Spleen (tissue), 11 donors: ENCODE results near the gene SMAD6. TPM values are rescaled to one million over a fixed set of nuclear protein-coding genes. Genes with fewer than 3 reads are reported as not detected.

Experiments
- DNase-seq: peaks from one replicate; pipeline ENCODE4 v3.0.0-alpha.2; 2020
- H3K27ac ChIP-seq, 8 donors: fragments of 200-600 bp; sonication (generic) in 7 of 8; 1 replicate in 4 of 8; 2 replicates in 4 of 8; pipeline versions ENCODE4 v1.5.0 to v1.8.0; 2016 to 2021; ENCODE audit warnings: inconsistent platforms in 4 of 8, mild to moderate bottlenecking in 4 of 8, moderate library complexity in 1 of 8
- H3K27me3 ChIP-seq, 7 donors: fragments of 200-600 bp; sonication (generic) in 6 of 7; replicated peaks in 1 of 7; 1 replicate in 4 of 7; 2 replicates in 3 of 7; pipeline versions ENCODE4 v1.5.0 to v1.8.0; 2016 to 2021; ENCODE audit warnings: inconsistent platforms in 3 of 7, mild to moderate bottlenecking in 1 of 7
- H3K36me3 ChIP-seq, 6 donors: fragments of 200-600 bp; sonication (generic) in 5 of 6; 1 replicate in 4 of 6; 2 replicates in 2 of 6; pipeline versions ENCODE4 v1.5.0 to v1.8.0; 2016 to 2021; ENCODE audit warnings: inconsistent platforms in 2 of 6
- H3K4me1 ChIP-seq, 6 donors: fragments of 200-600 bp; sonication (generic) in 5 of 6; 1 replicate in 3 of 6; 2 replicates in 3 of 6; pipeline versions ENCODE4 v1.5.0 to v1.8.0; 2016 to 2021; ENCODE audit warnings: inconsistent platforms in 3 of 6
- H3K4me3 ChIP-seq, 8 donors: fragments of 200-600 bp; sonication (generic) in 7 of 8; 1 replicate in 4 of 8; 2 replicates in 4 of 8; pipeline versions ENCODE4 v1.5.0 to v1.8.0; 2016 to 2021; ENCODE audit warnings: inconsistent platforms in 4 of 8, mild to moderate bottlenecking in 4 of 8, moderate library complexity in 2 of 8
- H3K9me3 ChIP-seq, 8 donors: fragments of 200-600 bp; sonication (generic) in 7 of 8; 1 replicate in 4 of 8; 2 replicates in 4 of 8; pipeline versions ENCODE4 v1.5.0 to v1.8.0; 2016 to 2021; ENCODE audit warnings: inconsistent platforms in 4 of 8
- POLR2A ChIP-seq, 3 donors: fragments of 450-650 bp; IDR thresholded peaks; one replicate each; pipeline ENCODE4 v1.5.1; 2017; ENCODE audit warnings: antibody characterized with exemption in 3 of 3, mild to moderate bottlenecking in 1 of 3
- POLR2AphosphoS5 ChIP-seq, 3 donors: sonication (generic); formaldehyde crosslinking; IDR thresholded peaks; one replicate each; pipeline ENCODE4 v1.5.1; 2017; ENCODE audit warnings: antibody characterized with exemption in 3 of 3
- WGBS, 5 donors: extraction: QIAGEN DNeasy Blood & Tissue Kit in 3 of 5; methylation state at CpG; one replicate each; pipeline versions ENCODE4 v1.1.5 to v1.1.7; 2013 to 2018; 5-methylcytosine and 5-hydroxymethylcytosine counted together
- intact Hi-C: fragments of 100-400 bp; cut with DNase I; formaldehyde crosslinking; loops from one replicate; pipeline ENCODE4 v1.15.0; 2023; ENCODE audit warnings: low total_unique reads
- polyA plus RNA-seq, 3 donors: library from polyadenylated mRNA; stranded (reverse); fragments of 200-250 nt; gene quantifications; one replicate each; pipeline ENCODE4 v1.2.1, GENCODE V29; 2013
- total RNA-seq, 7 donors: library from RNA; depleted of rRNA in 3 of 7; stranded (reverse); fragments of >200 nt in 3 of 7; fragmentation: NEBNext Ultra II Directional in 4 of 7; extraction: Animal tissue kit (Norgen Biotek cat#: 25700) in 4 of 7; gene quantifications; one replicate each; pipeline versions ENCODE4 v1.1.0 to v1.2.1, GENCODE V29; 2016 to 2021
- TF ChIP-seq, protein P1 (sequence below), 11 experiments: fragments of 200-600 bp in 7 of 11; fragments of 450-650 bp in 4 of 11; sonication (generic) in 4 of 11; IDR thresholded peaks in 8 of 11; conservative IDR thresholded peaks in 3 of 11; 1 replicate in 7 of 11; 2 replicates in 4 of 11; pipeline versions ENCODE4 v1.4.0 to v1.8.0; 2016 to 2021; ENCODE audit warnings: antibody characterized with exemption in 11 of 11, inconsistent platforms in 4 of 11, mild to moderate bottlenecking in 1 of 11
- donor health status: healthy with polysubstance abuse.
- donor health status: DM: no; HTN: no; CAD: no; lungs with moderate emphysema.
- donor health status: DM: no; HTN: no; CAD: no.
- donor health status: Bipolar disorder and iron deficiency.
- donor health status: healthy.
- donor health status: DM: no; HTN: no; CAD: no.
- donor health status: DM: yes; HTN: yes; CAD: no.

The SMAD6 gene
- total and polyA plus RNA-seq, 10 donors = 0.72 to 14.0 (median 4.8) TPM

DNA sequence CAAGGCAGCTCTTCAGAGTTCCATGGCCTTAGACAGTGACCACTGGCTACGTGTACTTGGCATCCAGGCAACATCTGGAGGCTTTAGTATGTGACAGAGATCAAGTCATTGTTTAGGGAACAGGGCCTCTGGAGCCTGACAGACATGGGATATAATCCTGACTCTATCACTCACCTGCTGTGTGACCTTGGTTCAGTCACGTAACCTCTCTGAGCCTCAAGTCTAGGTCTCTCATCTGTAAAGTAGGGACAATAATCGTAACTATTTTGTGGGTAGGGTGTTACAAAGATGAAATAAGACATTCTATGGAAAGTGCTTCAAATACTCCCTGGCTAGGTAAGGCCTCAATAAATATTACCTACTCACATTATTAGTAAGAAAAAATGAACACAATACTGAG lies 114.2 kb downstream of the SMAD6 start:
- DNase-seq = no peak
- no peak for TF ChIP-seq POLR2A (IDR thresholded peaks at IDR 0.05)
- Histone ChIP-seq H3K27me3 (no peaks in the 10 kb centered on the region), H3K27ac (no peak overlapping the region), H3K9me3 (peaks cover 0 to 9% (median 2%) of the 10 kb centered on the region in 8 donors), H3K4me1 (no peaks in the 10 kb centered on the region), H3K4me3 (no peak overlapping the region), H3K36me3 (no peaks in the 10 kb centered on the region)
- intact Hi-C loops = no loop called here
- 88 to 95% (median 92%) methylated on average over 3 of the region's 3 CpGs for WGBS, 5 donors

DNA sequence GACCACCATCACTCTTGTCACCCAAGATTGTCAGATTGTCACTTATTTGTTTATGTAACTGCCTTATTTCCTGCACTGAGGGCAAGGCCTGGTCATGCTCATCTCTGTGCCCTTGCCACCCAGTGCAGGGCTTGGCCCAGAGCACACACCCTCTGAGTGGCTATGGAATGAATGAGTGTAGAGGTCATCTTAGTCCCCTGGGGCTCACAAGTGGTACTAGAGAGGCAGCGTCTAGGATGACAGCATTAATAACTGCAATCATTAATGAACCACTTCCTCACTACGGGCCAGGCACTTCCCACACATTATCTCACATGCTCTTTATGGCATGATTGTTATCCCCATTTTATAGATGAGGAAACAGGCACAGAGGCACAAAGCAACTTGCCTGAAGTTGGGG lies 117.0 kb downstream of the SMAD6 start:
- Histone ChIP-seq H3K9me3 (peaks cover 0 to 2% (median 0%) of the 10 kb centered on the region in 8 donors), H3K36me3 (no peaks in the 10 kb centered on the region), H3K4me1 (no peaks in the 10 kb centered on the region), H3K27me3 (no peaks in the 10 kb centered on the region), H3K27ac (no peak overlapping the region), H3K4me3 (no peak overlapping the region)
- TF ChIP-seq POLR2AphosphoS5 (IDR thresholded peaks at IDR 0.05) = no peak
- TF ChIP-seq, protein P1, sequence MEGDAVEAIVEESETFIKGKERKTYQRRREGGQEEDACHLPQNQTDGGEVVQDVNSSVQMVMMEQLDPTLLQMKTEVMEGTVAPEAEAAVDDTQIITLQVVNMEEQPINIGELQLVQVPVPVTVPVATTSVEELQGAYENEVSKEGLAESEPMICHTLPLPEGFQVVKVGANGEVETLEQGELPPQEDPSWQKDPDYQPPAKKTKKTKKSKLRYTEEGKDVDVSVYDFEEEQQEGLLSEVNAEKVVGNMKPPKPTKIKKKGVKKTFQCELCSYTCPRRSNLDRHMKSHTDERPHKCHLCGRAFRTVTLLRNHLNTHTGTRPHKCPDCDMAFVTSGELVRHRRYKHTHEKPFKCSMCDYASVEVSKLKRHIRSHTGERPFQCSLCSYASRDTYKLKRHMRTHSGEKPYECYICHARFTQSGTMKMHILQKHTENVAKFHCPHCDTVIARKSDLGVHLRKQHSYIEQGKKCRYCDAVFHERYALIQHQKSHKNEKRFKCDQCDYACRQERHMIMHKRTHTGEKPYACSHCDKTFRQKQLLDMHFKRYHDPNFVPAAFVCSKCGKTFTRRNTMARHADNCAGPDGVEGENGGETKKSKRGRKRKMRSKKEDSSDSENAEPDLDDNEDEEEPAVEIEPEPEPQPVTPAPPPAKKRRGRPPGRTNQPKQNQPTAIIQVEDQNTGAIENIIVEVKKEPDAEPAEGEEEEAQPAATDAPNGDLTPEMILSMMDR (IDR thresholded peaks at IDR 0.05 in 8 of 11, conservative IDR thresholded peaks at IDR 0.05 in 3 of 11) = no peak
- TF ChIP-seq POLR2A (IDR thresholded peaks at IDR 0.05) = no peak
- no peak for DNase-seq
- intact Hi-C loops = no loop called here
- 8 to 33% (median 16%) methylated on average over 2 of the region's 2 CpGs for WGBS, 5 donors

DNA sequence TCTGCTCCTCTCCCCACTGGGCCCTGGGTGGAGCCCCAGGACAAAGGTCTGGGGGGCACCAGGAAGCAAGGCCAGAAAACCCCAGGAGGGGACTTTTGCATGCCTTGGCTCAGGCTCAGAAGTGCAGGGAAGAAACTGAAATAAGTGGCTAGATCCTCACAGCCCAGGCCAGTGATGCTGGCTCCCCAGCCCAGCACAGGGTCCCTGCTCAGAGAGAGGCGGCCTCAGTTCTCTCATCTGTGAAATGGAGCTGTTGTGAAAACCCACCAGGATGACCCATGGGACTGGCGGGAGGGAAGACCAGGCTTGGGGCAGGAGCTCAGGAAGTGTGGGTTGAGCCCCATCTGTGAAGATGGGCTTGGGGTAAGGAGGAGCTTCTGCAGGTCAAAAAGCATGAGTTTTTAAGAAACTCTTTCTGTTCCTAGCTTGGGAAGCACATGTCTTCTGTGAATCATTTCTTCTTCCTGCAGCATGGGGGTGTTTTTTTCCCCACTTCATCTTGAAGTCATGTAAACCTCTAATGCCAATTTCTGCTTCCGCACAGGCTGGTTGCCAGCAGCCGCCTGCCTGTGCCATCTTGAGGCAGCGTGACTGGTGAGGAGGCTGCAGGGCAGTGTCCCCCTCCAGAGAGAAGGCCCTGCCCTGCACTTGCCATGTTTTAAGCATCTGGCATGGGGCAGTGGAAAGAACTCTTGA lies 118.6 kb downstream of the SMAD6 start:
- DNase-seq = no peak
- Histone ChIP-seq H3K27ac (no peak overlapping the region), H3K4me1 (no peaks in the 10 kb centered on the region), H3K36me3 (no peaks in the 10 kb centered on the region), H3K27me3 (no peaks in the 10 kb centered on the region), H3K4me3 (no peak overlapping the region), H3K9me3 (no peaks in the 10 kb centered on the region)
- 84 to 95% (median 92%) methylated on average over 5 of the region's 5 CpGs for WGBS, 5 donors
- TF ChIP-seq, protein P1 (IDR thresholded peaks at IDR 0.05 in 8 of 11, conservative IDR thresholded peaks at IDR 0.05 in 3 of 11) = no peak
- no peak for TF ChIP-seq POLR2A (IDR thresholded peaks at IDR 0.05)
- no peak for TF ChIP-seq POLR2AphosphoS5 (IDR thresholded peaks at IDR 0.05)
- intact Hi-C loops = no loop called here

DNA sequence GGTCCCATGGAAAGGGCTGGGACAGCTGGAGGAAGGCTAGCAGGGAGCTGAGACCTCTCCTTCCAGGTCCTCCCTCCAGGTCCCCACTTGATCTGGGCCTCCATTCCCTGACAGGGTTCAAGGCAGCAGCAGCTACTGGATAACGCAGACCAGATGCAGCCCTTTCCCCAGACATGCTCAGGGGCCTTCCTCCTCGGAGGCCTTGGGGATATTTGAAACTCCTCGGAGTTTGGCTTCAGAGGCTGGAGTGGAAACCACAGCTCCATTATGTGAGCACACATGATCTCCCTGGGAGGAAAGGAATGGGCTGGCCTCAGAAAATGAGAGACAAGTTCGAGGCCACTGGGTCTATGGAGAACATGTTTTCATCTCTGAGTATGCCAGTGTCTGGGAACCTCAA lies 119.3 kb downstream of the SMAD6 start:
- WGBS, 5 donors = 77 to 94% (median 91%) methylated on average over 4 of the region's 4 CpGs
- Histone ChIP-seq H3K27me3 (no peaks in the 10 kb centered on the region), H3K4me3 (no peak overlapping the region), H3K36me3 (no peaks in the 10 kb centered on the region), H3K9me3 (no peaks in the 10 kb centered on the region), H3K4me1 (no peaks in the 10 kb centered on the region), H3K27ac (no peak overlapping the region)
- no peak for DNase-seq
- TF ChIP-seq POLR2A (IDR thresholded peaks at IDR 0.05) = no peak
- TF ChIP-seq POLR2AphosphoS5 (IDR thresholded peaks at IDR 0.05) = no peak
- TF ChIP-seq, protein P1 (IDR thresholded peaks at IDR 0.05 in 8 of 11, conservative IDR thresholded peaks at IDR 0.05 in 3 of 11) = no peak
- intact Hi-C loops = no loop called here
